ENCODE measurements around the gene ILDR2.

The ILDR2 gene

DNA sequence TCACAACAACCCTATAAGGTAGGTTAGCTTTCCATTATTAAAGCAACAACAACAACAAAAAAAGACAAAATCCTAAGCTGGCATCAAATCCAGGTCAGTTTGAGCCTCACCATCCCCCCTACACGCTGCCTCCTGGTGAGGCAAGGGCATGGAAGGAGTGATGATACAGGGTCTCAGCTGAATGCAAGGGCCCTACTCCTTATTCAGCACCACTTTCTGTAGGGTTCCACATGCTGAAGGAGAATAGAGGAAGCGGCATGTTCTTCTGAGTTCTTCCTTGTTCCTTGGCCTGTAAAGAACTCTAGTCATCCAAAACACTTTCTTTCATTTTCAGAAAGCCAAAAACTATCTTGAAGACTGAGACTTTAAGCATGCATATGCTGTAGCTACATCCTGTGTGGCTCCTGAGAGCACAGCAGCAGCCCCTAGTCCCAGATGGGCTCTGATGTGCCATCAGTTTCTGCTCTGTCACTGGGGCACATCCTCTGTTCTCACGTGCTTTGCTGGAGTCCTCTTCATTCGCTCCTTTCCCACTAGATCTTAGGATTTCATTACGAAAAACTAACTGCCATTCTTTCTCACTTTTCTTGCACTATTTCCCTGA lies 6.2 kb downstream of the ILDR2 start:
- no peak for DNase-seq

DNA sequence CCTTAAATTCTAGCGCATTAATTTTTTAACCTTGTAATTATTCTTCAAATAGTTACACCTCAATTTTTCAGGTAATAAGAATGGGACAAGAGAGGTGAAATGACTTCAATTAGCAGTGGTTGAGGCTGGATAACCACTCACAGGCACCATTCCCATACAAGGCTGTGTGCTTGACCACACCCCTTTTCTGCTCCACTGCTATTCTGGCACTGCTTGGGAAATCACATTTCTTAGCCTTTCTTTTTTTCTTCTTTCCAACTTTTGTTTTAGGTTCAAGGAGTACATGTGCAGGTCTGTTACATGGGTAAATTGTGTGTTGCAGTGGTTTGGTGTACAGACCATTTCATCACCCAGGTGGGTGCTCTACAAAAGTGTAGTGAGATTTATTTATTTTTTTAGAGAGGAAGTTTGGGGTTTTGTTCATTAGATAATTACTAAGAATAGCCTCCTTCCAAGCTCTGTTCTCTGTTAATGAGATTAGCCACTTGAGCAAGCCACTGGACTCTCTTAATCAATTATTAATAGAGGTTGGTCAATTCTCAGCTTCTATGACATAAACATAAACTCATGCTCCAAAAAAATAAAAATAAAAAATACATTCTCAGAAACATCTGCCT lies 14.4 kb downstream of the ILDR2 start:
- no peak for DNase-seq

DNA sequence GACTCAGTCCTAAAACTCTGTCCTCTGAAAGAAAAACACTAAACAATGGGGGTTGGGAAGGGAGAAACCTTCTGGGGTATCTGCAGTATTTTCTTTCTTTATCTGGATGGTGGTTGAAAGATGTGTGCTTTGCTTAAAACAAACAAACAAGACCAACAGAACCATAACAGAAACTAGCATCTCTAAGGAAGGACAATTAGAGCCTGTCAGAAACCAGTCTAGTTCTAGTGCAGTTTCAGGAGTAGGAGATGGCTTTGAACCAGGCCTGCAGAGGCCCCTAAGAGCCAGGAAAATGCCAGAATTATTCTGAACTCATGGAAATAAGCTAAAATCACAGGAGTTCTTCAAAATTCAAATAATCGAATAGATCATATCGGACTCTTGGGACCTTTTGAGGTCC lies 18.5 kb downstream of the ILDR2 start:
- no peak for DNase-seq

DNA sequence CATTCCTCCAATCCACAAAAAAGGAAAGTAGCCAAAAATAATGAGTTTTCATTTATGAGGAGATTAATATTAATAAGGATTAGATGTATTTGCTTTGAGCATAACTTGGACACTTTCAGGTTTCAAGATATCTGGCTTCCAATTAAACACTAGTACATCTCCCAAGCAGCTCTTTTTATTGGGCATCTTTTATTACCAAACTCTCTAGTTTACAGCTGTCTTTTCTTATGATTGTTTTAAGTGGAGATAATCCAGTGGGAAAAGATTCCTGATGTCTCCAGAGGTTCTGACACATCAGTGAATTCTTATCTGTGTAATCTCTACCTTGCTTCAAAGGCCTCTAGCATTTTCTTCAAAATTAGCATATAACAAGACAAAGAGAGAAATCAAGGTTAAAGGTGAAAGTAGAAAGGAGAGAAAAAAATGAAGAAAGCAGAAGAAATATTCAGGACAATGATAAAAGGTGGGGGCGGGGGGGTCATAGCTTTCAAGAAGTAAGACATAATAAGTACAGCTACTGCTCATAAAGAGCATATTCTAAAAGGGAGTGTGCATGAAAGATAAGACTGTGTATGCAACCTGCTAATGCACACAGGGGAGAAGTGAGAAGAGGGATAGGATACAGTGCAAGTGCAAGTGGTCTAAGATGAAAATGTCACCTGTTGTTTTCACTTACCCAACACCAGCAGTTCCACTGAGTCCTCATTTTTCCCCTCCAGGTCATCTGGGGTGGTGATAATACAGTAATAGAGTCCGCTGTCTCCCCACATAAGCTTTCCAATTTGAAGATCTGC lies 19.1 kb downstream of the ILDR2 start:
- DNase-seq: no peak

DNA sequence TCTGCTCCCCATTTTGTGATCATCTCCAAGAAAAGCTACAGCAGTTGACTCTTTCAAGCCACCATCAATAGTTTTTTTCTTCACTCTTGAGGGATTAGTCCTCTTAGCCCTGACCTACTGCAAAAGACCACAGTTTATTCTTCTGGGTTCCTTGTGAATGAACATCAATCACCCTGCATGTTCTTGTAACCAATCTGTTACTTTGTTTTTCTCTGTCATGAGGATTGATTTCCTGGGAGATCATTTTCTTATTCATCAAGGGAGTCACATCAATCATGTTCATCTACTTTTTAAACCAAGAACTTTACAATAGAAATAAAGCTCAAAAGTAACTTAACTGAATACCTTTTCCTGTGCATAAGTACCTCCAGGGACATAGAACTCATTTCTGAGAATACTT lies 21.8 kb downstream of the ILDR2 start:
- DNase-seq: no peak

DNA sequence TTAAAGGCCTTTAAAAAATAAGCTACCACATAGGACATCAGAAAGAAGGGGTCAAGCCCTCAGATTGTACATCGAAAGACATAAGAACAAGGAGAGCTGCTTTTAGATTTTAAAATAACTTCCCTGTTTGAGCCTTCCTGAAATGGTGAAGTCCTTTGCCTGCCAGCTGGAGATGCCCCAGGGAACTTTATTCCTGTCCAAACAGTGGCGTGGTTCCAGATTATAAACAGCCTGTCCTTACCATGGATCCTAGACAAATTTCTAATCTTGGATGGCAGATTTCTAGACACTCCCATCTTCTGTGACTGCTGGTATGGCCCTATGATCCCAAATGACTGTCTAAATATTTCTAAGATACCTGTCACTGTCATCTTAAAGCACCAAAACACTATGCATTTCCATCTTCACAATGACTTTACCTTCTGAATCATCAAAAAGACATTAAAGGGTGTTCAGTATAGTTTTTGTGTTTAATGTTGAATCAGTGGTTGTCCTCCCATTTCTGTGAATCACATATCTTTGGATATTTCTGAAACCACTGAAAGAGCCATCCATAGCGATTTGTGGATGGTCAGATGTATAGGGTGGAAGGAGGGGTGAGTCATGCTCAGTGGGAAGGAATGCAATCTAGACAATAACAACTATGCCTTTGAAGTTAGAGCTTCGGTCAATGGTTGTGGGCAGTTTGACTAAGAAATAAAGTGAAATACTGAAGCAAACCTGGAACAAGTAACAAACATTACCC lies 23.2 kb downstream of the ILDR2 start:
- no peak for DNase-seq

DNA sequence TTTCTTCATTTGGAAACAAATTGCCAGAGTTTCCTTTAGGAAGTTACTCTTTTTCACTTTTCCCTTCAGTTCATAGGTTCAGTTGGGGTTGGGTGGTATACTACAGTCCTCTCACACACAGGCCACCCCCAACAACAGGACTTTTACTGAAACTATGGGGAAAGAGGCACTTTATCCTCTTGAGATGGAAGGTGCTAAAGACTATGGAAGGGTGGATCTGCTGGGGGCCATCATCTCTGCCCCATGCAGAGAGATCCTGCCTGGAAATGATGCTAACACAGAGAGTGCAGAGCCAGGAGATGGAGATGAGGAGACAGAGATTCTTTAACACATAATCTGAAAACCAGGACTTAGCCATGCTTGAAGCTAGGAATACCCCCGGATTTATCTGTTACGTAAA lies 24.3 kb downstream of the ILDR2 start:
- DNase-seq: no peak

DNA sequence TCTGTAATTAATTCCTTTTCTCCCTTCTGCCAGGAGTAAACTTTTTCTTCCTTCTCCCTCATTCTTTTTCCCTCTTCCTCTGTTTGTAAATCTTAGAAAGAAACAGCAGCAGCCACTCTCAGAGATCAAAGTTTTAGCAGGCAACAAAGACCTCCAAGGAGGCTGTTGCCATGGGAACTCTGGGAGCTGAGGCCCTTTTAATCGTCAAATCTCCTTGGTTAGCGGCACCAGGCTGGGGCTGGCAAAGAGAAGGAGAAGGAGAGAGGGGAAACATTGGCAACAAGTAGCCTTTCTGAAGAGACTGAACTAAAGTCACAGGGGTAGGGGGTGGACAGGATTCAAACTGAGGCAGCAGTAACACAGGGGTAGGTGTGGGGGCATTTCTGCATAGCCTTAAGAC lies 25.2 kb downstream of the ILDR2 start:
- no peak for DNase-seq

DNA sequence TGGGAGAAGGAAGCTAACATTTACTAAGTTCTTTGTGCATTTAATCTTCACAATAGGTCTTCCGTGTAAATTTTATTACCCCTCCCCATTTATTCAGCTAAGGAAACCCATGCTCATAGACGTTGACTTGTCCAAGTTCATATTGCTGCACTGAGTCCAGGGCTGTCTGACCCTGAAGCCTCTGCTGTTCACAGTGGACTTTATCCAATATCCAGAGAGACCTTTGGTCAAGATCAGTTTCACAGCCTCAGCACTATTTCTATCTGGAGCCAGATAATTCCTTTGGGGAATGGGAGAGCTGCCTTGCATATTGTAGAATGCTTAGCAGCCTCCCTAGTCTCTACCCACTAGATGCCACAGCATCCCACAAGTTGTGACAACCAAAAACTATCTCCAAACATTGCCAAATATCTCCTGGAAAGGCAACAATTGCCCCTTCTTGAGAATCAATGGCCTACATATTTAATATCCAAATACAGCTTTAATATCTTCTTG lies 26.4 kb downstream of the ILDR2 start:
- DNase-seq: no peak

DNA sequence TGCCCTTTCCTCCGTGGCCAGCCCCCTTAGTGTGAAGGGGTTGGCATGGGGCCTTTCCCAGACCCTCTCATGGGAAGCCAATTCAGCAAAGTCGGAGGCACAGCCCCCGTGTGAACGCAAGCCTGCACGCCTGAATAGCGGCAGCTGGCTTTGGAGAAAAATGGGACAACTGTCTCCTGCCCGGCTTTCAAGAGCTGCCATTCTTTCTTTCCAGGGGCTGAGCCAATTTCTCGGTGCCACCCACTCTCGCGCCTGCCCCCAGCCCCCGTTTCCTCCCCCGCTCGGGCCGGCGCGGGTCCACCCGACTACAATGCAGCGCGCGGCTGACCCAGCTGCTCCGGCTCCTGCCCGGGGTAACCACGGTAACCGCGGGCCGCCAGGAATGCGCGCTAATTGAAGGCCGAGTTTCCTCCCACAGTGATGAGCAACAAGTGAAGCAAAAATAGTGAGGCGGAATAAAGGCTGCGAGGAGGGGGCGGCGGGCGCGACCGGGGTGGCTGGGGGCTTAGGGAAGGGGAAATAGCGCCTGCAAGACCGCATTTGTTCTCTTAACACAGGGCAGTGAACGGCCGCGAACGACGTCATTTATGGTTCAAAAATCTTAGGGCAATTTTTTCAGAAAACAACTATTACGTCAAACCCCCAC lies 27.8 kb downstream of the ILDR2 start:
- no peak for DNase-seq

DNA sequence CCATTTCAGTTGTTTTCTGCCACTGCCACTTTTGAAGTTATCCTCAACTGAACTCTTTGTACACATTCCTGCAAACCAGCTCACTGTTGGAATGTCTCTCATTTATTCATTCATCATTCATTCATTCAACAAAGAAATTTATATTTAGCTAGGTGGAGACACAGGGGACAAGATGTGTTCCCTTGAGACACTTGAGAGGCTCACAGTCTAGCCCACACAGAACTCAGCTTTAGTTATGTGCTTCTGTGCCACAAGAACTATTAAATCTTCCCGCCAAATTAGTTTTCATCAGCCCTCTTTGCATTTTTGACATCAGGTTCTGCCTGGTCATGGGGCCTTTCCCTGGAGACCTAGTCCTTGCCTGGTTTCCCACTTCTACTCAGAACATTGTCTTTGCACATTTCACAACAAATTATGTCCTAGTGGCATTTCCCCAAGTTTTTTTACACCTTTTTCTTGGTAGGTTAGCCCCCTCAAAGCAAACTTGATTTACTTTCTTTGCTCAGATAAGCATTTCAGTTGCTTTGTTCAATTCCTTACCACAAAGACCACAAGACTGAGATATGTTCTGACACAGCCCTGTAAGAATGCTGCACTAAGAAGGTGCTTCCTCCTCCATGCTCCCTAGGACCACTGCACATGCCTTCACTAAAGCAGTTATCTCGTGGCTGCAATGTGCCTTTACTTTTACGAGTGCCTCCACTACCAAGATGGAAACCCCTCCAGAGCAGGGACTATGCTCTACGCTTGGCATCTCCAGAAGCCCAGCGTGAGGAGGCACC lies 31.0 kb downstream of the ILDR2 start:
- DNase-seq: no peak

DNA sequence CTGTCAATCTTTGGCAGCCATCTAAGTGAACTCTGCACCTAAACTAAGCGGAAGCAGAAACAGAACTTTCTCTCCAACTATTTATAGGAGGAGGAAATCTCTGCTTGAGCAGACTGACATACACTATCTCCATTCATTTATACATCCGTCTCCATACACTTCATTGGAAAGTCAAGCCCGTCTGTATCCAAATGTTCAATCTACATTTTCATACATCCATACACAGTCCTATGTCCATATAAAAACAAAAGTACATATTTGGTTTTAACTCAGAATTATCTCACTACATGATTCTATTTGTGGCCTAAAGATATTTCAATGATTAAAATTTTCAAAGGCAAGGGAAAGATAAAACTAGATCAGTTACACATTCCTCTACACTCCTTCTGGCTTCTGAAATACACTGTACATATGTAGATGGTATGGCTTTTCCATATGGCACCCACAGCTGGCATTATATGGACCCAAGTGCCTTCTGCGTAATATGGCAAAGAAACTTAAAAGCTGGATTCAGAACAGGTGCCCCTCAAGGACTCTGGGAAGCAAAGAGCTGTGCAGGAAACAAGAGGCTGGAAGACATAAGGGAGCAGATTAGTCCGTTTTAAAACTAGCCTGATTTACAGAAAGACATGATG lies 35.5 kb downstream of the ILDR2 start:
- no peak for DNase-seq

DNA sequence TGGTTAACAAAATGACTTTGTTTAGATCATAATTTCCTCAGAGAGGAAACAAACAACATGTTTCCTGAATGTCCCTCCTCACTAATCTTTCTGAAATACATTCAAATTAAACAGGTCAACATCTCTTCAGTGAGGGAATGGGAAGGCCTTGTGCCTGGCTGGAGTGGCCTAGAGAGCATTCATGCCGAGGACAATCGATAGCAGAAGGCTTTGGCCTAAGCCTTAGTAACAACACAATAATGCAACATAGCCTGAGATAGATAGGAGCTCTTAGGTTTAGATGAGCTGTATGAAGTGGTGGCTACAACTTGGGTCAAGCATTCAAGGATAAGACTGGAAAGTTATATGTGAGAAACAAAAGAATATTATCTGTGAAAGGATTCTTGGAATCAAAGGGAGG lies 37.4 kb downstream of the ILDR2 start:
- DNase-seq: no peak

DNA sequence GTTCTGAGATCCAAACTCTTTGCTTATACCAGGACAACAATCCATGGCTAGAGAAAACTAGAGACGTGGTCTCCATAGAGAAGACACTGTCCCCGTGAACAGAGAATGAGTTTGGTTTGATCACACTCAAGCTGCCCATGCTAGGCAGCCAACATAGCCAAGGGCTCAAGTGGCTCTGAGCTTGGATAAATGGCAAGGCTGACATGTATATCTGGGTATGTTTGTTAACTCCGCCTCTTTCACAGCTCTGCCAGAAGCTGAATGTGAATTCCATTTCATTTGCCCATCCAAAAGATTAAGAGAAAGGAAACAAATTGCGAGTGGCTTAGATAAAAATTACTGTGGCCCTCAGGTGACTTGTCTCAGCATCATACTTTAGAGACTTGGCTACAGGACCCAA lies 38.0 kb downstream of the ILDR2 start:
- DNase-seq: no peak

DNA sequence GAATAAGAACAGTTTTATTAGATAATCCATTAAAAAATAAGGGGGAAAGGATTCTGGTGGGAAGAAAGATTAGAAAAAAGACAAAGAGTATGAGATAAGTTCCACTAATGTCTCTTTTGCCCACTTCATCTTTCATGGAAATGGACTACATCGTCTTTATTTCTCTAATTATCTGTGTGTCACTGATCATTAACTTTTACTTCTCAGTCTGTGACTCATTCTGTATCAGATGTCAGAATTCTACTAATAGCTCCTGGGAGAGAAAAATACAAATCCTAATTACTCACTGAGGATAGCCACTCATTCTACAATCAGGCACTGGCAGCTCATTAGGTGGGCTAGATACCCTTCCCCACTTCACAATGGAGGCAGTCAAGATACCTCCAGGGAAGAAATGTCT lies 41.7 kb downstream of the ILDR2 start:
- DNase-seq: no peak

DNA sequence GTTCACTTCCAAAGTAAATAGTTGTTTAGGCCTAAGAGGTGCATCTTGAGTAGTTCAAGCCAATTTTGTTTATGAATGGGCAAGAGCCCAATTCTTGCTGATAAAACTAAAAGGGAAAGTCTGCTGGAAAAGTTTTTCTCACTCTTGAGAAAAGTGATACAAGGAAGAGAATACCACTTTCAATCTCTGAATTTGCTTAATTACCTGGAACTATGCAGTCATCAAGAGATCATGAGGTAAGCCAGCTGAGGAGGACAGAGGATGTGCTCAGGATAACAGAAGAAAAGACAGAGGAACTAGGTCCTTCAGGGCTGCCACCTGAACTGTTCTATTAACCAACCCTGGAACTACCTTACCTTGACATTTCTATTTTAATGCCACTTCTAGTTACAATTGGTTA lies 42.2 kb downstream of the ILDR2 start:
- DNase-seq: no peak

DNA sequence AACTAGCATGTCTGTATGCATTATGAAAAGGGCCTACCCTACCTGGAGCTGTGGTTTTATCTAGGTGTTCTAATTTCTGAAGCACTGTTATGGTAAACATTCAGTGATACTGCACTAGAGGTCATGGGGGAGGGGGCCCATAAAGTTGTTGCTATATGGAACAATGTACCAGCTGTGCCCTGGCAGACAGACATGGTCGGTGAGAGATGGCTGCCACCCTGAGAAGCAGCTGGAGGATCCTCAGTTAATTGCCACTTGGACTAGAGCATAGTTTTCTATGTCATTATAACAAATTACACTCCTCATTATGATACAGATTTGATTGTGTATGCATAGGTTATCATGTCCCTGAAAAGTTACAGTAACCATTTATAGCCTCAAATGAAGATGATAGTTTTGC lies 45.4 kb downstream of the ILDR2 start:
- no peak for DNase-seq

DNA sequence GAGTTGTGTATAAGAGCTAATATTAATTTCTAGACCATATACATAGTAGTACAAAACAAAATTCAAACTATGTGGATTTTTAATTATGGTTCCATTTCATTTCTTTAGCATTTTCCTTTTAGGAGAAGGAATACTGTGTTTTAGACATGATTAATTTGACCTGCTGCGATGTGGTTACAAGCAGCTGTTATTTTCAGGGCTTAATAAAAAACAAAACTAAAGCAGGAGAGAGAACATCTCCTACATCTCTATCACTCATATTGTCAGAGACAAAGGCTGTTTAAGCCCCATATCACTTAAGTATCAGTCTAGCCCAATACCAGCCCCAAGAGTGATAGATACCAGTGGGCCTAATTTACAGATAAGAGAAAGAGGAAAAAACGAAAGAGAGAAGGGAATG lies 47.6 kb downstream of the ILDR2 start:
- DNase-seq: no peak

DNA sequence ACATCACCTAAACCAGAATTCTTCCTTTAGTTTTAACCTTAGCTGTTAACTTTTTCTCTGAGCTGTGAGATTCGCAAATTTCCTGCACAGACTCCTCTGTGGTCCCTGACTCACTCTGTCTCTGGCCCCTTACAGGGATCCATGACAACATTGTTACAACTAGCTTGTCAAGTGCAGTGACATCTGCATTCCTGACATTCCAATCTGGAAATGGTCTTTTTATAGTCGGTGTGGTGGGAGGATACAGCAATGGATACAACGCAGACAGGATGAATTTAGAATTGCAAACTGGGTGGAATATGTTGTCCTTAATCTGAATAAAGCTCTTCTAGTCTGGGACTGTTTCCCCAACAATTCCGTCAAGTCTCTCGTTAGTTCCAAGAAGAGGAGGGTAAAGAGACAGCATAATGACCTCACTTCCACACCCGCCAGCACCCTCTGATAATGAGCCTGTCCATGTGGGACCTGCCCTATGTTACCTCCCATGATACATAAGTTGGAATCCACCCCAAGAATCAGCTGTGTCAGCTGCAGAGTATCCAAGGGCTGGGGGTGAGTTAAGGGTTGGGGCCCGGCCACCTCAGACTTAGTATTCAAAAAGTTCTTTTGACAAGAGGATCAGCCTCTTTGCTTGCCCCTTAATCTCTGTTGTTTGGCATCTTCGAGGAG lies 49.4 kb downstream of the ILDR2 start:
- DNase-seq: no peak

DNA sequence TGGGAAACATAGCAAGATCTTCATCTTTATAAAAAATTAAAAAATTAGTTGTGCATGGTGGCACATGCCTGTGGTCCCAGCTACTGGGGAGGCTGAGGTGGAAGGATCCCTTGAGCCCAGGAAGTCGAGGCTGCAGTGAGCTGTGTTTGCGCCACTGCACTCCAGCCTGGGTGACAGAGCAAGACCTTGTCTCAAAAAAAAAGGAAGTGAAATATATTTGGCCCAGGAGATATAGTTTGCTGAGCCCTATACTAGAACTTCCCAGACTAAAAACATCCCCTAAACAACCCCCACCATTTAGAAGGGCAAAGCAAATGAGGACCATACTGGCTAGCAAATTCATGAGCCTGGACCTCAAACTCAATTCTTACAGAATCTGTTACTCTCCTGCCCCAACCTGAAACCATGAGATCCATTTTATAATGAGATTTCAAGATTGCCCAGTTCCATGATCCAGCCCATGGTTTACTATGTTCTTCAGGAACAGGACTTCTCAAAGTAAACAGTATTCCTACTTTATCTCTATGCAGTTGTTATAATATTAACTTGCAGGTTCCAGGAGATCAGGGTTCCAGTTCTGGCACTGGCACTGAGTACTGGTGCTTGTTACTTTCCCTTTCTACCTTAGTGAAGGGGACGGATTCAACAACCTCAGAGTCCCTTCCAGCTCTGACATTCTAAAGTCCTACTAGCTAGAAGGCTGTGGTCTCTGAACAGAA lies 50.4 kb downstream of the ILDR2 start:
- DNase-seq: no peak
